Measurements from ENCODE around the gene GCGR. TPM values are rescaled to one million over a fixed set of nuclear protein-coding genes. Genes with fewer than 3 reads are reported as not detected.

The GCGR gene
- total RNA-seq, 1 donor from 2014 or later = 7.8 TPM

- DNase-seq (ENCODE audit: low spot score) (no peak), ATAC-seq (no peak)
- intact Hi-C loops (cut with DNase I) = no loop called here
Measured at GRCh38 chr17:81810892-81811704, 7.1 kb downstream of the GCGR start.

GRCh38 chr17:81811705-81812570 lies 8.0 kb downstream of the GCGR start:
- ATAC-seq = no peak
- no peak for DNase-seq (ENCODE audit: low spot score)
- intact Hi-C loops (cut with DNase I) = no loop called here

GRCh38 chr17:81812571-81813370 lies 8.8 kb downstream of the GCGR start:
- DNase-seq (ENCODE audit: low spot score) = no peak
- intact Hi-C loops (cut with DNase I) = no loop called here
- no peak for ATAC-seq

- intact Hi-C loops (cut with DNase I) = no loop called here
- ATAC-seq = no peak
- DNase-seq (ENCODE audit: low spot score) = no peak
Measured at GRCh38 chr17:81813371-81813684, 9.4 kb downstream of the GCGR start.

- intact Hi-C loops (cut with DNase I) = no loop called here
- ATAC-seq = no peak
- no peak for DNase-seq (ENCODE audit: low spot score)
Measured at GRCh38 chr17:81813861-81814683, 10.1 kb downstream of the GCGR start.

- DNase-seq (ENCODE audit: low spot score) (no peak), ATAC-seq (peak; percentile 12)
- intact Hi-C loops (cut with DNase I) = no loop called here
Measured at GRCh38 chr17:81814748-81815645, 11.0 kb downstream of the GCGR start.

GRCh38 chr17:81815646-81815986 lies 11.7 kb downstream of the GCGR start:
- DNase-seq (ENCODE audit: low spot score) (no peak), ATAC-seq (peak; percentile 7)
- intact Hi-C loops (cut with DNase I) = no loop called here

- DNase-seq (ENCODE audit: low spot score) (no peak), ATAC-seq (no peak)
- intact Hi-C loops (cut with DNase I) = no loop called here
Measured at GRCh38 chr17:81817758-81818147, 13.8 kb downstream of the GCGR start.

GRCh38 chr17:81819708-81820107 lies 15.8 kb downstream of the GCGR start:
- ATAC-seq (no peak), DNase-seq (ENCODE audit: low spot score) (no peak)
- intact Hi-C loops (cut with DNase I) = no loop called here

- intact Hi-C loops (cut with DNase I) = no loop called here
- peak; percentile 18 for ATAC-seq
- no peak for DNase-seq (ENCODE audit: low spot score)
Measured at GRCh38 chr17:81821147-81821546, 17.2 kb downstream of the GCGR start.

- DNase-seq (ENCODE audit: low spot score) (peak; percentile 78), ATAC-seq (peak; percentile 83)
- intact Hi-C loops (cut with DNase I) = no loop called here
Measured at GRCh38 chr17:81821603-81822311, 17.8 kb downstream of the GCGR start.

GRCh38 chr17:81822312-81822637 lies 18.3 kb downstream of the GCGR start:
- no peak for DNase-seq (ENCODE audit: low spot score)
- intact Hi-C loops (cut with DNase I) = no loop called here
- ATAC-seq = no peak

GRCh38 chr17:81822996-81823819 lies 19.3 kb downstream of the GCGR start:
- DNase-seq (ENCODE audit: low spot score) (no peak), ATAC-seq (no peak)
- intact Hi-C loops (cut with DNase I) = no loop called here

- intact Hi-C loops (cut with DNase I) = no loop called here
- ATAC-seq = no peak
Measured at GRCh38 chr17:81823820-81824550, 20.0 kb downstream of the GCGR start.

GRCh38 chr17:81824595-81824994 lies 20.6 kb downstream of the GCGR start:
- DNase-seq (ENCODE audit: low spot score) (no peak), ATAC-seq (no peak)
- intact Hi-C loops (cut with DNase I) = no loop called here

More at GRCh38 chr17:81823820-81824550, 20.0 kb downstream of the GCGR start:
- no peak for DNase-seq (ENCODE audit: low spot score)

Data from sciatic nerve (tissue), 2 donors.